Lung (tissue), 12 donors: ENCODE results near the gene TM4SF1. TPM values are rescaled to one million over a fixed set of nuclear protein-coding genes. Genes with fewer than 3 reads are reported as not detected.

Experiments used
- ATAC-seq: fragments of 200-7000 bp; cut with Tn5 transposase; one replicate; pipeline ENCODE4 v1.9.1; 2020; ENCODE audit warnings: moderate number of reproducible peaks; ENCODE audit not compliant: insufficient read depth, low FRiP score
- DNase-seq, 3 donors: peaks; one replicate each; pipeline ENCODE4 v3.0.0-alpha.2; 2013 to 2017
- H3K27ac ChIP-seq, 2 donors: one replicate each; pipeline ENCODE4 v1.5.1; 2013; ENCODE audit warnings: mild to moderate bottlenecking in 2 of 2, moderate library complexity in 2 of 2, control low read depth in 1 of 2, inconsistent platforms in 1 of 2, low read depth in 1 of 2, low read length in 1 of 2
- H3K27me3 ChIP-seq, 3 donors: one replicate each; pipeline ENCODE4 v1.5.1; 2013; ENCODE audit warnings: low read length in 2 of 3; ENCODE audit not compliant: control insufficient read depth in 3 of 3, insufficient read depth in 3 of 3
- H3K36me3 ChIP-seq, 4 donors: one replicate each; pipeline ENCODE4 v1.5.1; 2013; ENCODE audit warnings: low read length in 4 of 4, mild to moderate bottlenecking in 1 of 4, moderate library complexity in 1 of 4; ENCODE audit not compliant: control insufficient read depth in 4 of 4, insufficient read depth in 4 of 4
- H3K4me1 ChIP-seq, 5 donors: one replicate each; pipeline ENCODE4 v1.5.1; 2013; ENCODE audit warnings: low read length in 5 of 5, mild to moderate bottlenecking in 2 of 5, moderate library complexity in 1 of 5; ENCODE audit not compliant: control insufficient read depth in 5 of 5, insufficient read depth in 5 of 5
- H3K4me3 ChIP-seq: one replicate; pipeline ENCODE4 v1.5.1; 2013; ENCODE audit warnings: mild to moderate bottlenecking, control low read depth, moderate library complexity
- H3K9ac ChIP-seq, 2 donors: one replicate each; pipeline ENCODE4 v1.5.1; 2013; ENCODE audit warnings: low read length in 2 of 2, control low read depth in 1 of 2; ENCODE audit not compliant: insufficient read depth in 1 of 2
- H3K9me3 ChIP-seq, 4 donors: one replicate each; pipeline ENCODE4 v1.5.1; 2013; ENCODE audit warnings: low read length in 3 of 4, mild to moderate bottlenecking in 1 of 4, moderate library complexity in 1 of 4; ENCODE audit not compliant: control insufficient read depth in 4 of 4, insufficient read depth in 3 of 4
- CTCF ChIP-seq: IDR thresholded peaks from 2 replicates; pipeline ENCODE4 v1.5.1; 2012; ENCODE audit warnings: mild to moderate bottlenecking; ENCODE audit errors: control extremely low read depth, extremely low read depth
- WGBS, 2 donors: extraction: QIAGEN DNeasy Blood & Tissue Kit; methylation state at CpG; one replicate each; pipeline ENCODE4 v1.1.7; 2013; 5-methylcytosine and 5-hydroxymethylcytosine counted together
- polyA plus RNA-seq, 2 donors: library from polyadenylated mRNA; stranded (reverse); fragments of 200-250 nt; gene quantifications; one replicate each; pipeline ENCODE4 v1.2.1, GENCODE V29; 2013
- total RNA-seq, 2 donors: library from RNA; depleted of rRNA in 1 of 2; stranded (reverse); fragments of >200 nt in 1 of 2; gene quantifications; one replicate each; pipeline ENCODE4 v1.2.1, GENCODE V29; 2014 to 2021
- donor health status: control.
- donor health status: control.
- donor health status: Bipolar disorder and iron deficiency.
- donor health status: healthy.
- donor health status: DM: yes; HTN: yes; CAD: no.

Gene TM4SF1
- total and polyA plus RNA-seq, 4 donors: 177 to 281 (median 238) TPM

GRCh38 chr3:149395107-149396089, 17.9 kb upstream of the TM4SF1 start:
- no peak for ATAC-seq

GRCh38 chr3:149393345-149394160, 16.1 kb upstream of the TM4SF1 start:
- TF ChIP-seq CTCF: peak; percentile 68
- ATAC-seq: peak; percentile 90
- no peak overlapping the region for H3K27ac ChIP-seq
- no peak overlapping the region for H3K4me3 ChIP-seq
- H3K4me1 ChIP-seq: peaks cover 1 to 20% (median 8%) of the 10 kb centered on the region in 5 donors
- 23 to 33% methylated on average over 4 of the region's 4 CpGs for WGBS, 2 donors
- no peak overlapping the region for H3K9ac ChIP-seq
- no peaks in the 10 kb centered on the region for H3K36me3 ChIP-seq
- H3K9me3 ChIP-seq: no peaks in the 10 kb centered on the region
- no peaks in the 10 kb centered on the region for H3K27me3 ChIP-seq
- DNase-seq: peak; percentile 53 to 76 (median 61)

More at GRCh38 chr3:149395107-149396089, 17.9 kb upstream of the TM4SF1 start:
- no peak overlapping the region for H3K9ac ChIP-seq
- no peaks in the 10 kb centered on the region for H3K9me3 ChIP-seq
- no peaks in the 10 kb centered on the region for H3K27me3 ChIP-seq
- no peak overlapping the region for H3K4me3 ChIP-seq
- WGBS, 2 donors: 50 to 80% methylated on average over 4 of the region's 4 CpGs
- H3K27ac ChIP-seq: peak overlapping the region in 1 of 2 donors; percentile 39
- peaks cover 1 to 20% (median 8%) of the 10 kb centered on the region in 5 donors for H3K4me1 ChIP-seq
- TF ChIP-seq CTCF: no peak
- DNase-seq: peak; percentile 65 to 89 (median 83)
- H3K36me3 ChIP-seq: no peaks in the 10 kb centered on the region

DNA sequence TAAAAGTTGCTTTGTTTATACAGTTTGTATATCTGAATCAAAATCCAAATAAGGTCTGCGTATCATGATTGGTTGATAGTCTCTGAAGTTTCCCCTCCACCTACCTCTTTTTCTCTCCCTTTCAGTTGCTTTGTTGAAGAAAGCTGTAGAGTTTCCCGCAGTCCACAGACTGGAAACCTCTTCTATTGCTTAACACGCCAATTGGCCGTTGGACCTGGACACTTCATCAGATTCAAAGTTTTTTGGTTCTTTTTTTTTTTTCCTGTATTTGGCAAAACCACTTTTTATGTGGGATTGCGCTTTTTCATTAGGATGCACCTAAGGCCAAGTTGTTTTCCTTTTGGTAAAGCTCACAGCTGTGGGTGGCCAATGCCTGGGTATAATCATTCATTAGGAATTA, 14.5 kb upstream of the TM4SF1 start:
- Histone ChIP-seq H3K9ac (no peak overlapping the region), H3K36me3 (no peaks in the 10 kb centered on the region), H3K27me3 (no peaks in the 10 kb centered on the region), H3K9me3 (no peaks in the 10 kb centered on the region), H3K27ac (peak overlapping the region in 1 of 2 donors; percentile 9), H3K4me1 (peaks cover 1 to 20% (median 8%) of the 10 kb centered on the region in 5 donors), H3K4me3 (no peak overlapping the region)
- no peak for TF ChIP-seq CTCF
- DNase-seq: peak in 2 of 3 donors; percentile 31 to 40
- no peak for ATAC-seq
- WGBS, 2 donors: 58 to 73% methylated on average over 5 of the region's 5 CpGs
